Hepatocyte (in vitro differentiated cells): ENCODE measurements around the gene PROC. TPM values are rescaled to one million over a fixed set of nuclear protein-coding genes. Genes with fewer than 3 reads are reported as not detected.

Experiments used
- DNase-seq: peaks from one replicate; pipeline ENCODE4 v3.0.0-alpha.2; 2016; ENCODE audit warnings: low spot score
- H2AFZ ChIP-seq: fragments of 200-600 bp; sonication (generic); 2 replicates; pipeline ENCODE4 v1.6.0; 2016; ENCODE audit warnings: antibody characterized with exemption, mild to moderate bottlenecking
- H3K27ac ChIP-seq: fragments of 200-600 bp; sonication (generic); 2 replicates; pipeline ENCODE4 v1.5.1; 2016; ENCODE audit warnings: mild to moderate bottlenecking
- H3K27me3 ChIP-seq: fragments of 200-600 bp; sonication (generic); 2 replicates; pipeline ENCODE4 v1.6.1; 2016
- H3K36me3 ChIP-seq: fragments of 200-600 bp; sonication (generic); replicated peaks from 2 replicates; pipeline ENCODE4 v1.5.1; 2016; ENCODE audit warnings: low read depth; ENCODE audit not compliant: insufficient read depth
- H3K4me1 ChIP-seq: fragments of 200-600 bp; sonication (generic); 2 replicates; pipeline ENCODE4 v1.5.1; 2016; ENCODE audit warnings: mild to moderate bottlenecking, moderate library complexity; ENCODE audit not compliant: insufficient read depth
- H3K4me2 ChIP-seq: fragments of 200-600 bp; sonication (generic); 2 replicates; pipeline ENCODE4 v1.6.0; 2016
- H3K4me3 ChIP-seq: fragments of 200-600 bp; sonication (generic); 2 replicates; pipeline ENCODE4 v1.5.1; 2016; ENCODE audit warnings: mild to moderate bottlenecking
- H3K79me2 ChIP-seq: fragments of 200-600 bp; sonication (generic); 2 replicates; pipeline ENCODE4 v1.6.0; 2017; ENCODE audit warnings: mild to moderate bottlenecking
- H3K9me2 ChIP-seq: fragments of 200-600 bp; sonication (generic); replicated peaks from 2 replicates; pipeline ENCODE4 v1.6.0; 2017; ENCODE audit warnings: mild to moderate bottlenecking; ENCODE audit not compliant: insufficient read depth
- H3K9me3 ChIP-seq: fragments of 200-600 bp; sonication (generic); 2 replicates; pipeline ENCODE4 v1.5.1; 2016; ENCODE audit warnings: low read depth, mild to moderate bottlenecking
- H4K20me1 ChIP-seq: fragments of 200-600 bp; sonication (generic); 2 replicates; pipeline ENCODE4 v1.6.0; 2016; ENCODE audit warnings: mild to moderate bottlenecking; ENCODE audit not compliant: insufficient read depth, poor library complexity, severe bottlenecking
- CTCF ChIP-seq: fragments of 200-600 bp; sonication (generic); IDR thresholded peaks from 2 replicates; pipeline ENCODE4 v1.5.1; 2016; ENCODE audit warnings: antibody characterized with exemption, mild to moderate bottlenecking; ENCODE audit not compliant: poor library complexity
- EZH2 ChIP-seq: fragments of 200-600 bp; sonication (generic); IDR thresholded peaks from 2 replicates; pipeline ENCODE4 v1.6.1; 2016; ENCODE audit warnings: antibody characterized with exemption, mild to moderate bottlenecking, borderline replicate concordance
- EZH2phosphoT487 ChIP-seq: fragments of 200-600 bp; sonication (generic); IDR thresholded peaks from one replicate; pipeline ENCODE4 v1.6.1; 2018; ENCODE audit warnings: antibody characterized with exemption, mild to moderate bottlenecking, low read depth, moderate library complexity; ENCODE audit not compliant: unreplicated experiment, severe bottlenecking
- WGBS: methylation state at CpG from one replicate; pipeline ENCODE4 v1.1.6; 2016; ENCODE audit warnings: low lambda C conversion rate; ENCODE audit errors: missing lambda C conversion rate; 5-methylcytosine and 5-hydroxymethylcytosine counted together
- polyA plus RNA-seq: library from polyadenylated mRNA; unstranded; fragments of >200 nt; fragmentation: Nextera tagmentation; extraction: Ambion mirVana; gene quantifications from 2 replicates; pipeline ENCODE4 v1.2.1, GENCODE V29; 2016
- total RNA-seq: library from RNA; depleted of rRNA; stranded (reverse); fragments of >200 nt; gene quantifications from 2 replicates; pipeline ENCODE4 v1.2.3, GENCODE V29; 2014

Gene PROC
- total and polyA plus RNA-seq, 2 experiments from 2014 or later: 42.6 to 70.2 TPM

GRCh38 chr2:127386246-127386645 is 32.0 kb upstream of the PROC start:
- Histone ChIP-seq H3K9me3 (no peaks in the 10 kb centered on the region), H2AFZ (no peak overlapping the region), H3K4me3 (peak overlapping the region; percentile 94), H3K4me1 (peaks cover 27% of the 10 kb centered on the region), H3K36me3 (no peaks in the 10 kb centered on the region), H4K20me1 (peaks cover 43% of the 10 kb centered on the region), H3K27me3 (no peaks in the 10 kb centered on the region), H3K27ac (peak overlapping the region; percentile 100), H3K9me2 (no peaks in the 10 kb centered on the region), H3K79me2 (peaks cover 57% of the 10 kb centered on the region), H3K4me2 (peak overlapping the region; percentile 91)
- DNase-seq: no peak
- 83% methylated on average over 4 of the region's 4 CpGs for WGBS
- no peak for TF ChIP-seq EZH2
- no peak for TF ChIP-seq CTCF
- TF ChIP-seq EZH2phosphoT487: no peak

GRCh38 chr2:127386764-127387654 is 31.2 kb upstream of the PROC start:
- WGBS: 3% methylated on average over 16 of the region's 58 CpGs

GRCh38 chr2:127387655-127388422 is 30.4 kb upstream of the PROC start, which contains the start of gene MAP3K2:
TSS of gene MAP3K2 (minus strand) at chr2:127387975. CDS start at chr2:127343129, 44,846 bp downstream.
- peaks cover 36% of the 10 kb centered on the region for H4K20me1 ChIP-seq
- peak within 1 kb of the TSS; percentile 94 for H3K4me3 ChIP-seq
- H3K9me3 ChIP-seq: no peaks in the 10 kb centered on the region
- peak within 1 kb of the TSS; percentile 100 for H3K27ac ChIP-seq
- peaks cover 41% of the 10 kb centered on the region for H3K79me2 ChIP-seq
- no peaks in the 10 kb centered on the region for H3K36me3 ChIP-seq
- TF ChIP-seq EZH2phosphoT487 (no peak), EZH2 (no peak), CTCF (no peak)
- under 1% methylated on average over 40 of the region's 100 CpGs for WGBS
- peak; percentile 98 for DNase-seq
- H3K4me1 ChIP-seq: peaks cover 27% of the 10 kb centered on the region
- no peaks in the 10 kb centered on the region for H3K9me2 ChIP-seq
- H2AFZ ChIP-seq: peak within 1 kb of the TSS; percentile 99
- H3K4me2 ChIP-seq: peak within 1 kb of the TSS; percentile 91
- H3K27me3 ChIP-seq: no peaks in the 10 kb centered on the region

More at GRCh38 chr2:127386764-127387654, 31.2 kb upstream of the PROC start:
- Histone ChIP-seq H3K4me1 (peaks cover 27% of the 10 kb centered on the region), H4K20me1 (peaks cover 41% of the 10 kb centered on the region), H3K27ac (peak overlapping the region; percentile 100), H2AFZ (peak overlapping the region; percentile 99), H3K9me2 (no peaks in the 10 kb centered on the region), H3K9me3 (no peaks in the 10 kb centered on the region), H3K36me3 (no peaks in the 10 kb centered on the region), H3K27me3 (no peaks in the 10 kb centered on the region), H3K4me3 (peak overlapping the region; percentile 94), H3K4me2 (peak overlapping the region; percentile 91), H3K79me2 (peaks cover 49% of the 10 kb centered on the region)
- TF ChIP-seq EZH2: no peak
- no peak for TF ChIP-seq CTCF
- TF ChIP-seq EZH2phosphoT487: no peak
- DNase-seq: peak; percentile 94
